DND-41 (cell line): ENCODE results near the gene BRINP2.

Source experiments
- ATAC-seq: fragments of 200-7000 bp; cut with Tn5 transposase; 3 replicates; pipeline ENCODE4 v1.9.1; 2021; ENCODE audit warnings: low read depth; ENCODE audit not compliant: insufficient read depth
- DNase-seq: peaks from one replicate; pipeline ENCODE4 v3.0.0-alpha.2; 2020
- H2AFZ ChIP-seq: 2 replicates; pipeline ENCODE4 v1.6.0; 2012; ENCODE audit warnings: low read depth, low read length
- H3K27ac ChIP-seq: 2 replicates; pipeline ENCODE4 v1.5.1; 2012; ENCODE audit warnings: low read length, inconsistent platforms
- H3K27me3 ChIP-seq: fragments of 200-600 bp; sonication (generic); 2 replicates; pipeline ENCODE4 v1.6.0; 2012; ENCODE audit warnings: low read length, mild to moderate bottlenecking, inconsistent platforms; ENCODE audit not compliant: insufficient read depth, poor library complexity
- H3K36me3 ChIP-seq: 2 replicates; pipeline ENCODE4 v1.5.1; 2012; ENCODE audit warnings: low read length, inconsistent platforms; ENCODE audit not compliant: insufficient read depth
- H3K4me1 ChIP-seq: 2 replicates; pipeline ENCODE4 v1.5.1; 2012; ENCODE audit warnings: mild to moderate bottlenecking, low read length; ENCODE audit not compliant: insufficient read depth
- H3K4me2 ChIP-seq: 2 replicates; pipeline ENCODE4 v1.6.0; 2012; ENCODE audit warnings: mild to moderate bottlenecking, moderate library complexity, low read length, inconsistent platforms; ENCODE audit not compliant: insufficient read depth
- H3K4me3 ChIP-seq, 2 experiments: fragments of 200-600 bp in 1 of 2; shearing (Covaris generic) in 1 of 2; 2 replicates each; pipeline ENCODE4 v1.5.1; 2012 to 2016; ENCODE audit warnings: inconsistent platforms in 2 of 2, low read length in 2 of 2, mild to moderate bottlenecking in 2 of 2, low read depth in 1 of 2, moderate library complexity in 1 of 2
- H3K79me2 ChIP-seq: 2 replicates; pipeline ENCODE4 v1.6.0; 2012; ENCODE audit warnings: low read length, inconsistent platforms; ENCODE audit not compliant: insufficient read depth
- H3K9ac ChIP-seq: 2 replicates; pipeline ENCODE4 v1.6.0; 2012; ENCODE audit warnings: low read depth, mild to moderate bottlenecking, inconsistent platforms, low read length, moderate library complexity
- H3K9me3 ChIP-seq: 2 replicates; pipeline ENCODE4 v1.5.1; 2012; ENCODE audit warnings: low read length, moderate library complexity, mild to moderate bottlenecking, inconsistent platforms; ENCODE audit not compliant: insufficient read depth, severe bottlenecking
- H4K20me1 ChIP-seq: 2 replicates; pipeline ENCODE4 v1.6.0; 2012; ENCODE audit warnings: low read length; ENCODE audit not compliant: insufficient read depth
- EZH2 ChIP-seq: IDR thresholded peaks from 3 replicates; pipeline ENCODE4 v1.6.1; 2012; ENCODE audit warnings: borderline replicate concordance, low read depth, mild to moderate bottlenecking, moderate library complexity, low read length, inconsistent platforms; ENCODE audit not compliant: severe bottlenecking
- TF ChIP-seq, protein P1 (sequence below): IDR thresholded peaks from 2 replicates; pipeline ENCODE4 v1.5.1; 2012; ENCODE audit warnings: borderline replicate concordance, low read length, moderate library complexity, mild to moderate bottlenecking; ENCODE audit not compliant: poor library complexity, severe bottlenecking; ENCODE audit errors: extremely low read depth

The BRINP2 gene

DNA sequence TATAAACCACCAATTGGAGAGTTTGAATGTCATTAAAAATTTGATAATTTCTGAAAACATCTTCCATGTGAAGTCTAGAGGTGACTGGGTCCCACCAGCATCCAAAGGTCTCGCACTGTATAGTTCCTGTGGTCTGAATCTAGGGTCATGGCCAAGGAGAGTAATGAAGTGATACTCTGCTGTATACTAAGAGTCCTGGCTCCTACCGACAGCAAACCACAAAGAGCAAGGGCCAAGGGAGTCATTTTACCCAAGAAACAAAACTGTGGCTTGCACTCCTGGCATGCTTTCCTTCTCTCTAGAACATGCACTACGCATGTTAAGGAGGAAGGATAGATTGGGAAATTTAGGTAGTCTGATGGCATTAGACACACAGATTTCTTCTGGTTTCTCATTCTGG, 115.6 kb downstream of the BRINP2 start:
- Histone ChIP-seq H3K36me3 (no peaks in the 10 kb centered on the region), H4K20me1 (no peaks in the 10 kb centered on the region), H3K4me3 (no peak overlapping the region), H3K9ac (no peak overlapping the region), H3K27me3 (no peaks in the 10 kb centered on the region), H3K4me1 (no peaks in the 10 kb centered on the region), H3K4me2 (no peak overlapping the region), H3K9me3 (no peaks in the 10 kb centered on the region), H2AFZ (no peak overlapping the region), H3K27ac (no peak overlapping the region), H3K79me2 (no peaks in the 10 kb centered on the region)
- TF ChIP-seq, protein P1, sequence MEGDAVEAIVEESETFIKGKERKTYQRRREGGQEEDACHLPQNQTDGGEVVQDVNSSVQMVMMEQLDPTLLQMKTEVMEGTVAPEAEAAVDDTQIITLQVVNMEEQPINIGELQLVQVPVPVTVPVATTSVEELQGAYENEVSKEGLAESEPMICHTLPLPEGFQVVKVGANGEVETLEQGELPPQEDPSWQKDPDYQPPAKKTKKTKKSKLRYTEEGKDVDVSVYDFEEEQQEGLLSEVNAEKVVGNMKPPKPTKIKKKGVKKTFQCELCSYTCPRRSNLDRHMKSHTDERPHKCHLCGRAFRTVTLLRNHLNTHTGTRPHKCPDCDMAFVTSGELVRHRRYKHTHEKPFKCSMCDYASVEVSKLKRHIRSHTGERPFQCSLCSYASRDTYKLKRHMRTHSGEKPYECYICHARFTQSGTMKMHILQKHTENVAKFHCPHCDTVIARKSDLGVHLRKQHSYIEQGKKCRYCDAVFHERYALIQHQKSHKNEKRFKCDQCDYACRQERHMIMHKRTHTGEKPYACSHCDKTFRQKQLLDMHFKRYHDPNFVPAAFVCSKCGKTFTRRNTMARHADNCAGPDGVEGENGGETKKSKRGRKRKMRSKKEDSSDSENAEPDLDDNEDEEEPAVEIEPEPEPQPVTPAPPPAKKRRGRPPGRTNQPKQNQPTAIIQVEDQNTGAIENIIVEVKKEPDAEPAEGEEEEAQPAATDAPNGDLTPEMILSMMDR: no peak
- TF ChIP-seq EZH2: no peak
- no peak for ATAC-seq
- DNase-seq: no peak

DNA sequence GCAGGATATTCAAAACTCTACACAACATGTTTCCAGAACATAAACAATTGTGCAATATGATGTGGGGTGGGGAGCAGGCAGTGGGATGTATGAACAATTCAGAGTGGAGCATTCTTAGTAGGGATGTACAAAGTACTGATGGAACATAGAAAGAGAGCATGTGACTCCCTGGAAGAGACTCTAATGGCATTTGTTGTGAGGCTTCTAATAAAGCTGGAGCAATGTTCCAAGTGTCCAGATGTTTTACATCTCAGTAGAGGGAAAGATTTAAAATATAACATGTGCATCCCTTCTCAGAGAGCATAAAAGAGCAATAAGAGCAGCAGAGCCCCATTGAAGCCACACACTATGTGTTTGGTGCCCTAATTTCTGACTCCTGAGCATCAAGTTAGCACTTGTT, 116.5 kb downstream of the BRINP2 start:
- no peaks in the 10 kb centered on the region for H4K20me1 ChIP-seq
- H3K9ac ChIP-seq: no peak overlapping the region
- H3K9me3 ChIP-seq: no peaks in the 10 kb centered on the region
- no peak overlapping the region for H3K4me2 ChIP-seq
- H3K4me3 ChIP-seq: no peak overlapping the region
- TF ChIP-seq, protein P1: no peak
- no peak for TF ChIP-seq EZH2
- no peak overlapping the region for H3K27ac ChIP-seq
- no peak for ATAC-seq
- no peak for DNase-seq
- H3K27me3 ChIP-seq: no peaks in the 10 kb centered on the region
- no peak overlapping the region for H2AFZ ChIP-seq
- no peaks in the 10 kb centered on the region for H3K36me3 ChIP-seq
- no peaks in the 10 kb centered on the region for H3K79me2 ChIP-seq
- H3K4me1 ChIP-seq: no peaks in the 10 kb centered on the region

DNA sequence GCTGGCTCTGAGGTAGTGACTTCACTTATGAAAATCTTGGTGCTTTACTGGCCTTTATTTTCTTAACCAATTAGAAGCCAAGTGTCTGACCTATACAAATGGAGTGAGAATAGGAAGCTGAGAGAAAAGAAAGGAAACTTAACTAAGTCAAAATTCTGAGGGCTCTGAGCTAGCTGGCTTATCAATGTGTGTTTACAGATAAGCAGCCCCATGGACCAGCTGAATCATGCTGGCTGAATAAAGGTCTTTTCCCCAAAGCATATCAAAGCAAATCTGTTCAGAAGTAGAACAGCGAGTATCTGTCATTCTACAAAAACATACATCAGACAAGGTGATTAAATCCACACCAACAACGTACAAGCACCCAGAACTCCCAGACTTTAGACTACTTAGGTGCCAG, 117.2 kb downstream of the BRINP2 start:
- Histone ChIP-seq H4K20me1 (no peaks in the 10 kb centered on the region), H3K4me1 (no peaks in the 10 kb centered on the region), H2AFZ (no peak overlapping the region), H3K9me3 (no peaks in the 10 kb centered on the region), H3K27ac (no peak overlapping the region), H3K36me3 (no peaks in the 10 kb centered on the region), H3K4me2 (no peak overlapping the region), H3K79me2 (no peaks in the 10 kb centered on the region), H3K4me3 (no peak overlapping the region), H3K27me3 (no peaks in the 10 kb centered on the region), H3K9ac (no peak overlapping the region)
- no peak for ATAC-seq
- no peak for DNase-seq
- TF ChIP-seq EZH2: no peak
- TF ChIP-seq, protein P1: no peak

DNA sequence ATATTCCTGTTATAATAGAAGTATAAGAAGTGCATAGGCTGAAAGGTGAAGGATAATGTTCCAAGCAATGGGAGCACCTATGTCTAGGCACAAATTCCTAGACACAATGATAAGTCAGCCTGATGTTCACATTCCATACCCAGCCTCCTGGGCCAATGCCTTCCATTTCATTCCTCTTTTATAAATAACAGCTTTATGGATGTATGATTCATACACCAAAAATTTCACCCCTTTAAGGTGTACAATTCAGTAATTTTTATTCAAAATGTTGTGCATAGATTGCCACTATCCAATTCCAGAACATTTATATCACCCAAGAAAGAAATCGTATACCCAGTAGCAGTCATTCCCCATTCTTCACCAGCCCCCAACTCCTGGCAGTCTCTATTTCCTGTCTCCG, 118.8 kb downstream of the BRINP2 start:
- no peaks in the 10 kb centered on the region for H3K27me3 ChIP-seq

More for the DNA sequence above, 118.8 kb downstream of the BRINP2 start:
- Histone ChIP-seq H2AFZ (no peak overlapping the region), H3K36me3 (no peaks in the 10 kb centered on the region), H3K4me3 (no peak overlapping the region), H3K4me1 (no peaks in the 10 kb centered on the region), H3K9ac (no peak overlapping the region), H3K9me3 (no peaks in the 10 kb centered on the region), H3K79me2 (no peaks in the 10 kb centered on the region), H4K20me1 (no peaks in the 10 kb centered on the region), H3K27ac (no peak overlapping the region), H3K4me2 (no peak overlapping the region)
- TF ChIP-seq EZH2: no peak
- TF ChIP-seq, protein P1: no peak
- DNase-seq (no peak), ATAC-seq (no peak)
